ENCODE measurements around the gene GPR3. TPM values are rescaled to one million over a fixed set of nuclear protein-coding genes. Genes with fewer than 3 reads are reported as not detected.
"Not testable (repeated sequence)": the region's sequence is repeated elsewhere in the genome, so short reads cannot be mapped to it uniquely, and the experiment has no call there.

The GPR3 gene
- total and polyA plus RNA-seq, 8 donors = 0.18 to 0.43 (median 0.27) TPM; not detected in 4

DNA sequence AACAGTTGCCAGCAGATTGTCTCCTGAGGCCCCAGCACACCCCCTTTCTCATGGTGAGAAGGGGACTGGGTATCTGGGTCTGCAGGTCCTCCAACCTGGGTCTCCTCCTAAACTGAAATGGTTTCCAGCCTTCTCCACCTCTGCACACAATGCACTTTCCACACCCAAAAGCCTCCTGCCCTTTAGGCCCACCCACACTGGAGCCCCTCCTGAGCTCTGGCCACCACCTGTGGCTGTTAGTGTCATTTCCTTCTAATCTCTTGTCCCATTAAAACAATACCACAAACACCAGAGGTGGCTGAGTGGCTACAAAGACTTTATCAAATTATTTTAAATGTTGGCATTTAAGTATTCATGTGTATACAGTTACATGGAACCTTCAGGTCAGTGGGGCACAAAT is 11.5 kb downstream of the GPR3 start:
- peaks cover 30 to 46% (median 38%) of the 10 kb centered on the region in 4 donors for H3K36me3 ChIP-seq
- peaks cover 33 to 88% (median 61%) of the 10 kb centered on the region in 4 donors for H3K4me1 ChIP-seq
- no peak overlapping the region for H3K4me3 ChIP-seq
- DNase-seq = no peak
- no peaks in the 10 kb centered on the region for H3K27me3 ChIP-seq
- no peaks in the 10 kb centered on the region for H3K9me3 ChIP-seq
- TF ChIP-seq, protein P1, sequence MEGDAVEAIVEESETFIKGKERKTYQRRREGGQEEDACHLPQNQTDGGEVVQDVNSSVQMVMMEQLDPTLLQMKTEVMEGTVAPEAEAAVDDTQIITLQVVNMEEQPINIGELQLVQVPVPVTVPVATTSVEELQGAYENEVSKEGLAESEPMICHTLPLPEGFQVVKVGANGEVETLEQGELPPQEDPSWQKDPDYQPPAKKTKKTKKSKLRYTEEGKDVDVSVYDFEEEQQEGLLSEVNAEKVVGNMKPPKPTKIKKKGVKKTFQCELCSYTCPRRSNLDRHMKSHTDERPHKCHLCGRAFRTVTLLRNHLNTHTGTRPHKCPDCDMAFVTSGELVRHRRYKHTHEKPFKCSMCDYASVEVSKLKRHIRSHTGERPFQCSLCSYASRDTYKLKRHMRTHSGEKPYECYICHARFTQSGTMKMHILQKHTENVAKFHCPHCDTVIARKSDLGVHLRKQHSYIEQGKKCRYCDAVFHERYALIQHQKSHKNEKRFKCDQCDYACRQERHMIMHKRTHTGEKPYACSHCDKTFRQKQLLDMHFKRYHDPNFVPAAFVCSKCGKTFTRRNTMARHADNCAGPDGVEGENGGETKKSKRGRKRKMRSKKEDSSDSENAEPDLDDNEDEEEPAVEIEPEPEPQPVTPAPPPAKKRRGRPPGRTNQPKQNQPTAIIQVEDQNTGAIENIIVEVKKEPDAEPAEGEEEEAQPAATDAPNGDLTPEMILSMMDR (IDR thresholded peaks at IDR 0.05) = no peak
- TF ChIP-seq POLR2AphosphoS5 (IDR thresholded peaks at IDR 0.05) = no peak
- TF ChIP-seq POLR2A (IDR thresholded peaks at IDR 0.05) = no peak
- no peak for TF ChIP-seq EP300 (IDR thresholded peaks at IDR 0.05)
- peak overlapping the region; percentile 9 to 83 (median 76) for H3K27ac ChIP-seq
- intact Hi-C loops (cut with DNase I; ENCODE audit: low total_unique reads) = no loop called here

DNA sequence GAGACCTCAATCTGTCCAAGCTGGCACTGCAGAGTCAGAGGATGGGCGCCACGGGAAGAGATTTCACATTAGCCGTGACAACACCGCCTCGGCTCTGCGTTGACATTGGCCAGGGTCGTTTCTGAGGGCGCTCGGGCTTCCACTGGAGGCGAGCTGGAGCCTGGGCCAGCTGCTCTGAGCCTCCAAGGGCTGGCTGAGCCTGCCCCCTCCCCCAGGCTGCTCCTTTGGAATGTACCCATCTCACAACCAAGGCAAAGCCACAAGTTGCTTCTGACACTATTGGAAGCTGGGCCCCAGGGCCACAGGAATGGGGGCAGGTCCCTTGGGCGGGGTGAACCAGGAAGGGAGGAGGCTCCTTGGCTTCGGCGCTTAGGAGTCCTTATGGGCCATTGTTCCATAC is 12.7 kb downstream of the GPR3 start:
- Histone ChIP-seq H3K4me1 (peaks cover 33 to 76% (median 58%) of the 10 kb centered on the region in 4 donors), H3K27me3 (no peaks in the 10 kb centered on the region), H3K27ac (peak overlapping the region; percentile 19 to 83 (median 76)), H3K36me3 (peaks cover 40 to 57% (median 49%) of the 10 kb centered on the region in 4 donors), H3K9me3 (no peaks in the 10 kb centered on the region), H3K4me3 (no peak overlapping the region)
- intact Hi-C loops (cut with DNase I; ENCODE audit: low total_unique reads) = no loop called here
- DNase-seq = peak in 1 of 2 donors; percentile 59
- 60 to 70% (median 68%) methylated on average over 6 to 13 of the region's 13 CpGs for WGBS, 5 donors
- TF ChIP-seq POLR2AphosphoS5 (IDR thresholded peaks at IDR 0.05) (no peak), POLR2A (IDR thresholded peaks at IDR 0.05) (no peak), EP300 (IDR thresholded peaks at IDR 0.05) (no peak)
- TF ChIP-seq, protein P1 (IDR thresholded peaks at IDR 0.05) = no peak

DNA sequence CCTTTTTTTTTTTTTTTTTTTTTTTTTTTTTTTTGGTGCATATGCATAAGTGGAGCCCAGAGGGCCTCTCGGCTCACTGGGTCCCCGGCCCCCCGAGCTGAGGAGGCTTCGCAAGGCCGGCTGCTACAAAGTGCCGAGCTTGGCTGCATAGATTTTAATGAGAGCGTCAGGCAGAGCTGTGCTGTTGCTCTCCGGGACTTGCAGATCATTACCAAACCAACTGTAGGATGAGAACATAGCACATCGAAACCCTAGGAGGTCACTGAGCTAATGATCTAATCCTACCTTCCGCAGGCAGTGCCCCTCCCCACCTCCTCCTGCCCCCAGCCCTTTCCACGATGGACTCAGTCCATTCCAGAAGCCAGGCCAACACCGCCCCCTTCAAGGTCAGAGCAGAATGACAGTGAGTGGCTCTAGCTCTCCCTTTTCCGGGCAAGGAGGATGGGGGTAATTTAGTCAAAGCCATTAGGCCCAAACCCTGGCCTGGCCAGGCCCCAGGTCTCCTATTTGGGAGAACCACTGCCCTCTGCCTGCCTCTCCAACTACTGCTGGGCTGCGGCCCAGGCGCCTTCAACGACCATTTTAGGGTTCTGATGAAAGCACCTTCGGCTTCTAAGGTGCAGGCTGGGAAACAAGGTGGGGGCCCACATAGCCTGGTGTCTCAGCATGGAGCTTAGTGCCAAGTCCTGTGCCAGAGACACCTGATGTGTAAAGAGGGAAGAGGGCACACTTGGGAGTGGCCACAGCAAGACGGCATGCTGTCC is 13.4 kb downstream of the GPR3 start:
- Histone ChIP-seq H3K27ac (peak overlapping the region; percentile 3 to 83 (median 76)), H3K36me3 (peaks cover 46 to 64% (median 56%) of the 10 kb centered on the region in 4 donors), H3K4me1 (peaks cover 28 to 69% (median 54%) of the 10 kb centered on the region in 4 donors)
- H3K27me3 ChIP-seq; DNase-seq; H3K4me3 ChIP-seq; intact Hi-C loops (cut with DNase I; ENCODE audit: low total_unique reads); H3K9me3 ChIP-seq: not testable (repeated sequence)
- 57 to 86% (median 77%) methylated on average over 10 to 17 of the region's 18 CpGs for WGBS, 5 donors

DNA sequence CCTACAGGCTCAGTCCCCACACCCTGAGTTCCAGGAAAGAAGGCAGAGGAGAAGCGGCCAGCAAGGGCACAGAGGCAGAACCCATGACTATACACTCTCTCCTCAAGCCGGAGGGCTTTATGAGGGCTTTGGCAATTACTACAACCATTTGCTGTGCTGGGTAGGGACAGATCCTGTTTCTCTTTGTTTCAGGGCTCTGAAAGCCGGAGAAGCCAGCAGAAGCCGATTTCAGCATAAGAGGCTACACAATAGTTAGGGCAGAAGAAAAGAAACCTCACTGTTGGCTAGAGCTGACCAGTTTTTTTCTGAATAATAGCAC is 13.9 kb downstream of the GPR3 start:
- Histone ChIP-seq H3K4me3 (no peak overlapping the region), H3K9me3 (no peaks in the 10 kb centered on the region), H3K27ac (peak overlapping the region; percentile 3 to 83 (median 48)), H3K4me1 (peaks cover 27 to 64% (median 51%) of the 10 kb centered on the region in 4 donors), H3K27me3 (no peaks in the 10 kb centered on the region), H3K36me3 (peaks cover 52 to 70% (median 62%) of the 10 kb centered on the region in 4 donors)
- DNase-seq = no peak
- 37 to 62% (median 58%) methylated on average over 4 of the region's 4 CpGs for WGBS, 5 donors
- intact Hi-C loops (cut with DNase I; ENCODE audit: low total_unique reads) = no loop called here
- TF ChIP-seq POLR2A (IDR thresholded peaks at IDR 0.05) (no peak), EP300 (IDR thresholded peaks at IDR 0.05) (no peak), POLR2AphosphoS5 (IDR thresholded peaks at IDR 0.05) (no peak)
- TF ChIP-seq, protein P1 (IDR thresholded peaks at IDR 0.05) = no peak

DNA sequence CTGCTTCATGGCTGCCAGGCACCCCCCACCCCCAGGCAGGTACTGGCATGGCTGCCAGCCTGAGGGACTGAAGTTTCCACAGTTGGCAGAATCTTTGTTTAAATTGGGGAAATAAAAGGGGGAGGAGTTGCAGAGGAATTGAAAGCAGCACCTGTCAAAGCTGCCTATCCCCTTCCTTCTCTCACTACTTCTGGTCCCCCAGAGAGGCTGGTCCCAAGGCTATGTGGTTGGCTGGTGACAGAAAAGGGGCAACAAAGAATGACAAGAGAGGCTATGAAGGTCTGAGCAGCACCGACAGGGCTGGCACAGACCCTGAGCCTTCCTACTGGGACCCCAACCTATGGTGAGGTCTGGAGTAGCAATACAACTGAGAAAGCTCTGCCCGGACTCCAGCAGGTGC is 14.4 kb downstream of the GPR3 start:
- Histone ChIP-seq H3K36me3 (peaks cover 56 to 75% (median 66%) of the 10 kb centered on the region in 4 donors), H3K27ac (peak overlapping the region in 4 of 5 donors; percentile 17 to 83 (median 62)), H3K4me1 (peaks cover 23 to 59% (median 47%) of the 10 kb centered on the region in 4 donors)
- 71 to 100% (median 80%) methylated on average over 2 of the region's 2 CpGs for WGBS, 5 donors
- intact Hi-C loops (cut with DNase I; ENCODE audit: low total_unique reads); H3K27me3 ChIP-seq; H3K4me3 ChIP-seq; H3K9me3 ChIP-seq; DNase-seq: not testable (repeated sequence)

Measured in stomach (tissue), 9 donors.